Neuronal stem cell (in vitro differentiated cells): ENCODE measurements around the gene GPR108.
A peak's percentile ranks its signal among the peaks of the same experiment; 100 is the strongest.
"Not testable (repeated sequence)": the region's sequence is repeated elsewhere in the genome, so short reads cannot be mapped to it uniquely, and the experiment has no call there.

Experiments used
- DNase-seq: peaks from one replicate; pipeline ENCODE4 v3.0.0-alpha.2; 2013; ENCODE audit warnings: low spot score
- H2AFZ ChIP-seq: one replicate; pipeline ENCODE4 v1.6.1; 2013; ENCODE audit warnings: mild to moderate bottlenecking, low read length, inconsistent platforms
- H2AK5ac ChIP-seq: 2 replicates; pipeline ENCODE4 v1.6.1; 2013; ENCODE audit warnings: low read depth, mild to moderate bottlenecking, inconsistent platforms, low read length, moderate library complexity, mixed read lengths
- H2BK120ac ChIP-seq: 2 replicates; pipeline ENCODE4 v1.6.1; 2013; ENCODE audit warnings: low read depth, mild to moderate bottlenecking, inconsistent platforms, low read length, moderate library complexity, mixed read lengths
- H2BK12ac ChIP-seq: one replicate; pipeline ENCODE4 v1.6.1; 2013; ENCODE audit warnings: low read length, inconsistent platforms
- H2BK15ac ChIP-seq: 2 replicates; pipeline ENCODE4 v1.6.1; 2013; ENCODE audit warnings: mild to moderate bottlenecking, low read length, inconsistent platforms, mixed read lengths
- H2BK5ac ChIP-seq: one replicate; pipeline ENCODE4 v1.6.1; 2013; ENCODE audit warnings: inconsistent platforms, mild to moderate bottlenecking, low read length, moderate library complexity
- H3K14ac ChIP-seq: one replicate; pipeline ENCODE4 v1.6.1; 2013; ENCODE audit warnings: low read length, inconsistent platforms
- H3K18ac ChIP-seq: 2 replicates; pipeline ENCODE4 v1.6.1; 2013; ENCODE audit warnings: low read length, inconsistent platforms
- H3K23ac ChIP-seq: 2 replicates; pipeline ENCODE4 v1.6.1; 2013; ENCODE audit warnings: low read depth, mild to moderate bottlenecking, mixed read lengths, low read length, inconsistent platforms; ENCODE audit not compliant: poor library complexity
- H3K27ac ChIP-seq: replicated peaks from 3 replicates; pipeline ENCODE4 v1.5.1; 2013; ENCODE audit warnings: low read length, inconsistent platforms
- H3K27me3 ChIP-seq, 3 experiments: 2 replicates each; pipeline ENCODE4 v1.6.1; 2013; ENCODE audit warnings: low read length in 3 of 3, mild to moderate bottlenecking in 2 of 3, inconsistent platforms in 1 of 3, low read depth in 1 of 3, mixed read lengths in 1 of 3, moderate library complexity in 1 of 3; ENCODE audit not compliant: control insufficient read depth in 3 of 3, insufficient read depth in 3 of 3
- H3K36me3 ChIP-seq, 2 donors: replicated peaks in 1 of 2; 2 replicates each; pipeline ENCODE4 v1.6.1; 2013; ENCODE audit warnings: low read length in 2 of 2; ENCODE audit not compliant: control insufficient read depth in 2 of 2, insufficient read depth in 2 of 2
- H3K4ac ChIP-seq: 2 replicates; pipeline ENCODE4 v1.6.1; 2013; ENCODE audit warnings: inconsistent platforms, mild to moderate bottlenecking, low read length, moderate library complexity
- H3K4me1 ChIP-seq, 2 donors: 1 replicate in 1 of 2; 2 replicates in 1 of 2; pipeline ENCODE4 v1.6.1; 2013; ENCODE audit warnings: low read length in 2 of 2, low read depth in 1 of 2; ENCODE audit not compliant: control insufficient read depth in 2 of 2, insufficient read depth in 1 of 2
- H3K4me2 ChIP-seq: one replicate; pipeline ENCODE4 v1.6.1; 2013; ENCODE audit warnings: mild to moderate bottlenecking, low read length, inconsistent platforms; ENCODE audit not compliant: insufficient read depth, poor library complexity, severe bottlenecking
- H3K4me3 ChIP-seq, 2 donors: 2 replicates each; pipeline ENCODE4 v1.5.1; 2013; ENCODE audit warnings: low read length in 2 of 2, mild to moderate bottlenecking in 2 of 2, inconsistent platforms in 1 of 2, moderate library complexity in 1 of 2
- H3K79me1 ChIP-seq: one replicate; pipeline ENCODE4 v1.6.1; 2013; ENCODE audit warnings: low read depth, mild to moderate bottlenecking, inconsistent platforms, low read length, moderate library complexity
- H3K9ac ChIP-seq: one replicate; pipeline ENCODE4 v1.6.1; 2013; ENCODE audit warnings: mild to moderate bottlenecking, low read depth, low read length, inconsistent platforms; ENCODE audit not compliant: poor library complexity
- H3K9me3 ChIP-seq, 2 donors: replicated peaks in 1 of 2; 2 replicates each; pipeline versions ENCODE3 to v1.6.1; 2013; ENCODE audit warnings: low read length in 2 of 2, mild to moderate bottlenecking in 2 of 2, inconsistent platforms in 1 of 2, low read depth in 1 of 2, mixed read lengths in 1 of 2, moderate library complexity in 1 of 2; ENCODE audit not compliant: control insufficient read depth in 2 of 2, insufficient read depth in 1 of 2
- H4K8ac ChIP-seq: one replicate; pipeline ENCODE4 v1.6.1; 2013; ENCODE audit warnings: low read depth, mild to moderate bottlenecking, inconsistent platforms, low read length, moderate library complexity
- H4K91ac ChIP-seq: one replicate; pipeline ENCODE4 v1.6.1; 2013; ENCODE audit warnings: low read length, low read depth, mild to moderate bottlenecking, inconsistent platforms; ENCODE audit not compliant: poor library complexity
- WGBS, 2 donors: extraction: QIAGEN DNeasy Blood & Tissue Kit; methylation state at CpG; one replicate each; pipeline ENCODE4 v1.1.7; 2013; ENCODE audit warnings: missing lambda C conversion rate in 2 of 2, mixed read lengths in 1 of 2; ENCODE audit not compliant: insufficient read length in 2 of 2, insufficient replicate concordance in 1 of 2; ENCODE audit errors: extremely low coverage in 2 of 2; 5-methylcytosine and 5-hydroxymethylcytosine counted together

Gene GPR108

DNA sequence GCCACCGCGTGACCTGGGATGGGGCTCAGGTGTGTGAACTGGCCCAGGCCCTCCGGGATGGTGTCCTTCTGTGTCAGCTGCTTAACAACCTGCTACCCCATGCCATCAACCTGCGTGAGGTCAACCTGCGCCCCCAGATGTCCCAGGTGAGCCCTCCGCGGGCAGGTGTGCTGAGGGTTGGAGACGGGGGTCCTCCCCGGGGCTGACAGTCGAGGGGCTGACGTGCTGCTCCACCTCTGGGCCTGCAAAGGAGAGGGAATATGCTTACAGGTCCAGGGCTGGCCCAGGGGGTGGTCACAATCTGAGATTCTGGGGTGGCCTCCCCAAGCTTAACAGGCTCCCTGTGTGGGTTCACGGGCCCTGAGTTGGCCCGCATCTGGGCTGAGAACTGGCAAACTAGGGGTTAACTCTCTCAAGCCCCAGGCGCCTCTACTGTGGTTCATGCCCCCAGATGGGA is 35.5 kb upstream of the GPR108 start:
- no peak for DNase-seq
- H4K8ac ChIP-seq = no peak overlapping the region
- peak overlapping the region; percentile 69 for H2AFZ ChIP-seq
- peak overlapping the region; percentile 63 for H2BK12ac ChIP-seq
- H3K4me1 ChIP-seq = no peaks in the 10 kb centered on the region
- no peak overlapping the region for H4K91ac ChIP-seq
- no peaks in the 10 kb centered on the region for H3K79me1 ChIP-seq
- H3K4ac ChIP-seq = no peak overlapping the region
- H3K36me3 ChIP-seq = no peaks in the 10 kb centered on the region
- H3K4me3 ChIP-seq = no peak overlapping the region
- peaks cover 0 to 6% (median 4%) of the 10 kb centered on the region in 3 experiments for H3K27me3 ChIP-seq
- WGBS, 2 donors = no CpG with 5 or more reads among the region's 14 CpGs
- no peak overlapping the region for H3K27ac ChIP-seq
- no peak overlapping the region for H2AK5ac ChIP-seq
- H3K9ac ChIP-seq = no peak overlapping the region
- H3K14ac ChIP-seq = no peak overlapping the region
- peak overlapping the region; percentile 28 for H2BK120ac ChIP-seq
- peak overlapping the region; percentile 81 for H3K23ac ChIP-seq
- no peak overlapping the region for H3K18ac ChIP-seq
- H2BK5ac ChIP-seq = peak overlapping the region; percentile 29
- H3K9me3 ChIP-seq = no peaks in the 10 kb centered on the region
- no peak overlapping the region for H3K4me2 ChIP-seq
- peak overlapping the region; percentile 19 for H2BK15ac ChIP-seq

GRCh38 chr19:6772028-6772865 is 34.9 kb upstream of the GPR108 start, which contains the start of gene VAV1:
Gene VAV1 (plus strand): TSS chr19:6772708. CDS start chr19:6772808, 100 bp downstream.
- WGBS, 2 donors = no CpG with 5 or more reads among the region's 25 CpGs
- Histone ChIP-seq H2BK15ac (peak within 1 kb of the TSS; percentile 19), H3K14ac (no peak within 1 kb of the TSS)

GRCh38 chr19:6771648-6772027 is 34.3 kb upstream of the GPR108 start:
- H2BK120ac ChIP-seq, DNase-seq, H4K8ac ChIP-seq, H3K4ac ChIP-seq, H3K4me1 ChIP-seq, H3K27ac ChIP-seq, H2BK12ac ChIP-seq, H2BK5ac ChIP-seq, H4K91ac ChIP-seq, H2AK5ac ChIP-seq, H3K23ac ChIP-seq, H3K4me2 ChIP-seq, H3K36me3 ChIP-seq, H3K79me1 ChIP-seq, H2AFZ ChIP-seq, H3K18ac ChIP-seq, H3K14ac ChIP-seq, H2BK15ac ChIP-seq, H3K9me3 ChIP-seq, H3K4me3 ChIP-seq, H3K9ac ChIP-seq: not testable (repeated sequence)
- WGBS, 2 donors = no CpG with 5 or more reads among the region's 7 CpGs
- peaks cover 0 to 19% (median 17%) of the 10 kb centered on the region in 3 experiments for H3K27me3 ChIP-seq

More at GRCh38 chr19:6772028-6772865, 34.9 kb upstream of the GPR108 start, which contains the start of gene VAV1:
- H3K36me3 ChIP-seq = no peaks in the 10 kb centered on the region
- no peak within 1 kb of the TSS for H3K27ac ChIP-seq
- H2AFZ ChIP-seq = peak within 1 kb of the TSS; percentile 69
- no peak for DNase-seq
- peak within 1 kb of the TSS; percentile 29 for H2BK5ac ChIP-seq
- peaks cover 0 to 13% (median 11%) of the 10 kb centered on the region in 3 experiments for H3K27me3 ChIP-seq
- H3K9me3 ChIP-seq = no peaks in the 10 kb centered on the region
- H2BK120ac ChIP-seq = peak within 1 kb of the TSS; percentile 28
- no peak within 1 kb of the TSS for H4K91ac ChIP-seq
- H3K4me3 ChIP-seq = no peak within 1 kb of the TSS
- H2AK5ac ChIP-seq = peak within 1 kb of the TSS; percentile 75
- H3K4me1 ChIP-seq = peaks cover 0 to 3% of the 10 kb centered on the region in 2 donors
- H3K4me2 ChIP-seq = no peak within 1 kb of the TSS
- H3K23ac ChIP-seq = peak within 1 kb of the TSS; percentile 81
- no peak within 1 kb of the TSS for H3K4ac ChIP-seq
- H3K18ac ChIP-seq = peak within 1 kb of the TSS; percentile 52
- H2BK12ac ChIP-seq = peak within 1 kb of the TSS; percentile 63
- no peak within 1 kb of the TSS for H4K8ac ChIP-seq
- no peaks in the 10 kb centered on the region for H3K79me1 ChIP-seq
- H3K9ac ChIP-seq = peak within 1 kb of the TSS; percentile 50

- no peak overlapping the region for H3K27ac ChIP-seq
- H3K4ac ChIP-seq = no peak overlapping the region
- no peak overlapping the region for H3K23ac ChIP-seq
- no peak overlapping the region for H3K9ac ChIP-seq
- H3K14ac ChIP-seq = no peak overlapping the region
- no peak overlapping the region for H3K18ac ChIP-seq
- no peak for DNase-seq
- H2AK5ac ChIP-seq = no peak overlapping the region
- no peak overlapping the region for H3K4me3 ChIP-seq
- no peaks in the 10 kb centered on the region for H3K79me1 ChIP-seq
- no peak overlapping the region for H2BK5ac ChIP-seq
- no peak overlapping the region for H3K4me2 ChIP-seq
- peaks cover 0 to 6% of the 10 kb centered on the region in 2 donors for H3K4me1 ChIP-seq
- peaks cover 0 to 30% (median 27%) of the 10 kb centered on the region in 3 experiments for H3K27me3 ChIP-seq
- H2BK15ac ChIP-seq = no peak overlapping the region
- WGBS, 2 donors = no CpG with 5 or more reads among the region's 11 CpGs
- no peak overlapping the region for H2BK120ac ChIP-seq
- H3K36me3 ChIP-seq = no peaks in the 10 kb centered on the region
- no peak overlapping the region for H4K91ac ChIP-seq
- H2AFZ ChIP-seq = no peak overlapping the region
- H2BK12ac ChIP-seq = no peak overlapping the region
- no peak overlapping the region for H4K8ac ChIP-seq
- H3K9me3 ChIP-seq = peaks cover 0 to 2% of the 10 kb centered on the region in 2 donors
These were observed 31.7 kb upstream of the GPR108 start for GRCh38 chr19:6769006-6769619.
